AG20443 (cell line): Measurements from ENCODE around the gene ACTG1.

Experiments
- DNase-seq: peaks from one replicate; pipeline ENCODE4 v3.0.0; 2012; ENCODE audit warnings: low spot score, mixed read lengths

ACTG1 gene

DNA sequence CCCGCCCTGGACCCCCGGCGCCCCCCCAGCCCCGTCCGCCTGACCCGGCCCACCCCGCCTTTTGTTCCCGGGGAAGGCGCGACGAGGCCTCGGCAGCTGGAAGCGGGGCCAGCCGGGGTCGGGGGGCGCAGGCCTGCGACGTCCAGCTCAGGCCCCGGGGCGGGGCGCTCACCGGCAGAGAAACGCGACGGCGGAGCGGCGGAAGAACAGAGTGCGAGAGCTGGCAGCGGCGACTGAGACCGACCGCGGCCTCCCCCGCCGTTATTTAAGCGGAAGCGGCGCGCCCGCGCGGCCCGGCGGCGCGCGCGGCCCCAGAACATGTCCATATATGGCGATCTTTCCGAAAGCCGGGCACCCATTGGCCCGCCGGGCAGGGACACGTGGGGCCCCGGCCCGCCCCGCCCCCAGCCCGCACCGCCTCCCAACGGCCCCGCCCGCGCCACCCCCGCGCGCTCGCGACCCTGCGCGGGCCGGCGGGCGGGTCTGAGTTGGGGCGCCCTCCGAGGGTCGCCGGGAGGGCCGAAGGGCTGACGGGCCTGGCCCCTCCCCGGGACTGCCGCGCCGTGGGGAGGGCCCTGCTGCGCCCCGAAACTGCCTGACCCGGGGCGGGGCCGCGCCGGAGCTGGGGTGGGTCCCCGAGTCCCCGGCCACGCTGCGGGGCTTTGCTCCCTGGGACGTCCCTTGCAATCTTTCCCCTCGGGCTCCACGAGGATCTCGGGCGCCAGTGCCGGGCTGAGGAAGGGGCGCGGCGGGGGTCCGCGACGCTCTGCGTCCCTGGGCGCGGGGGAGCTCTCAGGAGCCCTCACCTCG lies at the start of gene ACTG1:
TSS of gene ACTG1 (minus strand) at position 238 of the 810 bp plus-strand sequence. CDS start 445 bp downstream, outside the sequence.
- DNase-seq = peak; percentile 97

DNA sequence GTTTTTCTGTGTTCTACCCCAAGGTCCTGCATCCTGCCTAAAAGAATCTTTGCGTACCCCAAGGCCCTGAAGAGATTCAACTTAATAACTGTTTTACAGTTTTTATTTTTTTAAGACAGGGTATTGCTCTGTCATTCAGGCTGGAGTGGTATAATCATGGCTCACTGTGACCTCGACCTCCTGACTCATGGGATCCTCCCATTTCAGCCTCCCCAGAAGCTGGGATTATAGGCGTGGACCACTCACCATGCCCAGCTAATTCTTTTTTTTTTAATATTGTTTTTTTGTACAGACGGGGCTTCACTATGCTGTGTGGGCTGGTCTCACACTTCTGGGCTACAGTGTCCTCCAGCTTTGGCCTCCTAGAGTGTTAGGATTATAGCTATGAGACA lies 48.9 kb upstream of the ACTG1 start:
- DNase-seq = no peak

DNA sequence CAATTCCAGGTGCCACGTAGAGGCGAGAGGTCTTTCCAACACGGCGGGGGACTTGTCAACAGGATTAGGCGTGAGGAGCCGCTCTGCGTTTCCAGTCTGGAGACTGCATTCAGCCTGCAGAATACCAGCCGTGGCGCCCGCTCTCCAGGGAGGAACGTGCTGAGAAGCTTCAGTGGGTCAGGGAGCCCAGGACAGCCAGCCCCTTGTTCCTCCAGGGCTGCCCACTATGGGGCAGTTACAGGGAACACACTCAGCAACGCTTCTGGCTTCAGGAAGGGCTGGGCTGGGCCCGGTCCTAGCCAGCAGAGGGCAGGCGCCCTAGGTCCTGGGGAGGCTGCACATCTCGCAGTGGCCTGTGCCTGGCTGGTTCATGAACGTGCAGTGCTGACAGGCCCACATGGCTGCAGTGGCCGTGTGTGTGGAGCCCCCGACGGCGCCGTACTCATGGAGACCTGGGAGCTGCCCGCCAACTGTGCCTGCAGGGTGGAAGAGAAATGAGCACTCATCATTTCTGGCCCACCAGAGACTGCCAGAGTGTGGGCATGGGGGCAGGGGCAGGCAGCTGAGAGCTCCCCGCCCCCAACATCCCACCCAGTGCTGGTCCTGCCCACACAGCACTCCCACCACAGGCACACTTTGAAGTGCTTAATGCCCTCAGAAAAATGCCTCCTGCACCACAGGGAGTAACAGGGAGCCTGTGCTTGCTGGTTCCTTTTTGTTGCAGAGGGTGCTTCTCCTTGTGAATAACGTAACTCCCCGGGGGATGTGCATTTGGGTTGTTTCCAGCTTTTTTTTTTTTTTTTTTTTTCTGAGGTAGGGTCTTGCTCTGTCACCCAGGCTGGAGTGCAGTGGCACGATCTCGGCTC lies 46.6 kb upstream of the ACTG1 start:
- no peak for DNase-seq

DNA sequence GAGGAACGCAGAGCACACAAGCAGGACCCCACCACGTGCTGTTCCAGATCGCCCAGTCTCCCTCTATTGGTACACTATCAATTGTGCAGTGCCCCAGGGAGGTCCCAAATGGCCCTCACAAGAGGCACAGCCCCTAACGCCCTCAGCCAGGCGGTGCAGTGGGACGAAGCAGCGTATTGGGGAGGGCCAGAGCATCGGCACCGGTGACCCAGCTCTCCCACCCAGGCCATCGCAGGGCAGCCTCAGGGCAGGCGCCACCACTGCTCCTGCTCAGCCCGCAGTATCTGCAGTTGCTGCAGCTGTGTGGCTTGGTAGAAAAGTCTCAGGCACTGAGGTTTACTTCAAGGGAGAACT lies 45.5 kb upstream of the ACTG1 start:
- no peak for DNase-seq

DNA sequence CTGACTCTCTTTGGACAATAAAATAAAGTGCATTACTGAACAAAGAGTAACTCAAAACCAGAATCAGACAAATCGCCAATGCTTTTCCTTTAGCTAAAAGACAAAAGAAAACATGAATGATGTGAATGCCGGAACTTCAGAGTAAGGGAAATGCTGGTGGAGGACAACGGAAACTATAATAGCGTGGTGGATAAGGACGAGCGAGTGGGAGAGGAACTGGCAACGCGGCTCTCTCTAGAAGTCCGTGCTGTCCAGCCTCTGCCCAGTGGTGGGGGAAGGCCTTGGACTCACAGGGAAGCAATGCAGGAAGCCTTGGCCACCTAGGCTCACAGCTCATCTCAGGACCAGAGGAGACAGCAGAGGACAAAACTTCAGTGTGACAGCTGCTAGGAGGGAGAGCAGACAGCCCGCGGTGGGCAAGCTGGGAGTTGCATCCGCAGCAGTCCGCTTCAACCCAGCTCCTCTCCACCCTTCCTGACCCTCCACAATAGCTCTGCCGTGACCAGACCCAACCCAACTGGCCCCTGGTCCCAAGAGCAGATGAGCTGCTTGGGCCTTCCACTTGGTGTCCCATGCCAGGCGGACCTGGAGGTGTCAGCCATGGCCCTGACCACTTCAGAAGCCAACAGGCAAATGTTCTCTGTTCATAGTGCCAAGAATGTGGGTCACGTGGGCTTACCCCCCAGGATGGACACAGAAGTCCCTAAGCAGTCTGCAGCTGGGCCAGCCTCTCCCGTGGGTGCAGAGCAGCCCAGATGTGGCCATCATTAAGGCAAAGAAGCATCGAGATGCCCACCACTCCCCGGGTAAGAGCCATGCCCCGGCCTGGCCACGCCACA lies 44.9 kb upstream of the ACTG1 start:
- no peak for DNase-seq

DNA sequence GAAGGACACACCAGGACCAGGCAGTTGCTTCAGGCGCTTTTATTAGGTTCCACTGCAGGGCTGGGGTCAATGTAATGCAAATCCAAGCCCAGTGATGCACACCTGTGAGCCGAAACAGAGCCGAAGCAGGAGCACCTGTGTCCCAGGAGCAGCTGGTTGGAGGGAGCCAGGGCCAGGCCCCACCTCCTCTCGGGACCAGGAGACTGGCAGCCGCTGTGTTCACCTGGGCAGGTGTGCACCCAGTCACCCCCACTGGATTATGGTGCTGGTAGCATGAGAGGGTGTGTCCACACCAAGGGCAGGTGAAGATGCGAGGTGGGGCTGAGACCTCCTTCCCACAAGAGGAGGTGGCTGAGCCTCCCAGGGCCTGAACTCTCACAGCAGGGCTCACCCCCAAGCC lies 44.3 kb upstream of the ACTG1 start:
- no peak for DNase-seq

DNA sequence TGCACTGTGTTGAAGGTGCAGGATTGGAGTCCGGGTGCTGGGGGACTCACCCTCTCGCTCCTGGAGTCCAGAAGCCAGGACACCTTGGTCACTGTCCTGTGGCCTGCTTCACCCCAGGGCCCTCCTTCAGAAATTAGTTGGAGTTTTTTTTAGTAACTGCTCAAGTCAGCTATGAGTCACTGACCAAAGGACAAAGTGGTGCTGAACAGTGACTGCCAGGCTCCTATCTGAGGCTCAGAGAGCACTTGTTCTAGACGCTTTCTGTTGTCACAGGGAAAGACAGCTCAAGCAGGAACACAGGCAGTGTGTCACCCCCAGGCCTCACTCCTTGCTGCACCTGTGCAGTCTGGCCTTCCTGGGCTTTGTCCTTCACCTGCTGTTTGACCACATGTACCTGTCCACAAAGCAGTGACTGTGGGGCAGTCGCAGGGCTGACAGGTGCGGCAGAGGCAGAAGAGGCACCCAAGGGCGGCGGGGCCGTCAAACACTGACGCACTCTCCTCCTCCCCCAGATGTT lies 43.6 kb upstream of the ACTG1 start:
- peak; percentile 67 for DNase-seq

DNA sequence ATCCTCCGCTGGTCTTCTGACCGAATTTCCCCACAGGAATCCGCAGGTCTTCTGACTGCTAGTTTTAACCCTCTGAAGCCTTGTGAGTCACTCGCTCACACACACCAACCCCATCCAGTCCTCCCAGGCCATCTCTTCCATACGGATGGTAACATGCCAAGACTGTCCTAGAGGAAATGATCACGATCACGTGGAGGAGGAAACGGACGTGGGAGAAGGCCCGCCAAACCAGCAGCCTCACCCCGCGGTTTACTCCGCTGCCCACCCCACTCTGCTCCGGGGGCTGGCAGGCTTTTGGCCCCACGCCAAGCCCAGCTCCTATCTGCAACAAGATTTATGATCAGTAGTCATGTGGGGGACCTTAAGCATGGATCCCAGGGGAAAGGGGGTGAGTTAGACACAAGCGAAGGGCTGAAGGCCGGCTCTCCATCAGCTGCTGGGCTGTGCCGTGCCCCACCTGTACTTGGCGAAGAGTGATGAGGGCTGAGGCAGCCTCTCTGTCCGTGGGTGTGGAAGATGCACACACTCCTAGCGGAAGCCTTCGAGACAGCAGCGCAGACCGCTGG lies 41.1 kb upstream of the ACTG1 start:
- DNase-seq = peak; percentile 82

DNA sequence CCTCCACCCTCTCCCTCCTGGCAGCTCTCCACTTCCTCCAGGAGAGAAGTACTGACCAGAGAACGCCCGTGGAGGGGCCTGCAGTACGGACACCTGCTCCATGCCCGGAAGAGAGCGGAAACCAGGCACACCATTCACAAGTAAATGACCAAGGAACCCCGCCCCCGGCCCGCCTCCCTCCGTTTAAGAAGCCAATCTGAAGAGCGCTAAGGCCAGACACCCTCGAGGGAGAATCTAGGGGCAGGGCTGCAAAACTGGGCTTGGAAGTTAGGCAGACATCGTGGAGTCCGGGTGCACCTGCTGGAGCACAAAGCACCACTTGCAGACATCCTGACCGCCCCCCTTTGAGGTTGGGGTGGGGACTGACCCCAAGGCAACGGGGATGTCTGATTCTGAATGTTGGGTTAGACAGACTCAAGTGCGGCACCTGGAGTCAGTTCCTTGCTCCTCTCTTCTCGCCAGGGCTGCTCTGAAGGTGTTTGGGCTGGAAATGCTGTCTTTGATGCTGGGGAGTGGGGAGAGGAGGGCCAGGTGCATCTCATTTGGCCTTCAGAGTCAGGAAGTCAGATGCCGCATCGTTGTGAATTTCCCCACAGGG lies 40.5 kb upstream of the ACTG1 start:
- DNase-seq = peak; percentile 79

DNA sequence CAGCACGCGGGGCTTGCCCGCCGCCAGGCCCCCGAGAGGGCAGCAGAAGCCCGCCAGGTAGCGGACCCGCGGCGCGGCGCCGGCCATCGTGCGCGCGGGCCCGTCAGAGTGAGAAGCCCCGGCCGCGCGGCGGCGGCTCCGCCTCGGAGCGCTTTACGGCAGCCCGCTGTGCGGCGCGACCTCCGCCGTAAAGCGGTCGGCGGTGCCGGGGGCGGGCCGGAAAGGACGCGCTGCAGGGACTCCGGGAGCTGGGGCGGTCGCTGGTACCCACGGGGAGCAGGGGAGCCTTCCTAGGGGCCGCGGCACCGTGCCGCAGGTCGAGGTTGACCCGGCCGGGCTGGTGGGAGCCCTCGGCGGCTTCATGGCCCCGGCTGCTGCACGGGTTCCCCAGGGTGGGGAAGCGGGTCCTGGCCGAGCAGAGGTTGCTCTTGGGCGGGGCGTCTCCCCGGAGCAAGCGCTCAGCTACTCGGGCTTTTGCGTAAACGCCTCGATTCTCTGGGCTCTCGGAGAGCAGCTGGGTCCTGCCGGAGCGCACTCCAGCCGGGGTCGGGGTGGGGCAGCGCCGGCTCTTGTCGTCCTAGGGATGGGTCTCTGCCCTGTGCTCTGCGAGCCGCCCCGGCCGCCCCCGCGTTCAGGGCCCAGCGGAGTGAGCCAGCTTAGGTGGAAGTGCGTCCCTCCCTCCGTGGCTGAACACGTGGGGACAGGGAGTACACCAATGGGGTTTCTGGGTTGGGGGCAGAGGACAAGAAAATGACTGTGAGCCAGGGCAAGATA lies 39.8 kb upstream of the ACTG1 start, which contains the start of gene FAAP100:
TSS of gene FAAP100 (minus strand) at position 110 of the 774 bp plus-strand sequence. CDS start at position 87, 23 bp downstream.
- DNase-seq = peak; percentile 96

DNA sequence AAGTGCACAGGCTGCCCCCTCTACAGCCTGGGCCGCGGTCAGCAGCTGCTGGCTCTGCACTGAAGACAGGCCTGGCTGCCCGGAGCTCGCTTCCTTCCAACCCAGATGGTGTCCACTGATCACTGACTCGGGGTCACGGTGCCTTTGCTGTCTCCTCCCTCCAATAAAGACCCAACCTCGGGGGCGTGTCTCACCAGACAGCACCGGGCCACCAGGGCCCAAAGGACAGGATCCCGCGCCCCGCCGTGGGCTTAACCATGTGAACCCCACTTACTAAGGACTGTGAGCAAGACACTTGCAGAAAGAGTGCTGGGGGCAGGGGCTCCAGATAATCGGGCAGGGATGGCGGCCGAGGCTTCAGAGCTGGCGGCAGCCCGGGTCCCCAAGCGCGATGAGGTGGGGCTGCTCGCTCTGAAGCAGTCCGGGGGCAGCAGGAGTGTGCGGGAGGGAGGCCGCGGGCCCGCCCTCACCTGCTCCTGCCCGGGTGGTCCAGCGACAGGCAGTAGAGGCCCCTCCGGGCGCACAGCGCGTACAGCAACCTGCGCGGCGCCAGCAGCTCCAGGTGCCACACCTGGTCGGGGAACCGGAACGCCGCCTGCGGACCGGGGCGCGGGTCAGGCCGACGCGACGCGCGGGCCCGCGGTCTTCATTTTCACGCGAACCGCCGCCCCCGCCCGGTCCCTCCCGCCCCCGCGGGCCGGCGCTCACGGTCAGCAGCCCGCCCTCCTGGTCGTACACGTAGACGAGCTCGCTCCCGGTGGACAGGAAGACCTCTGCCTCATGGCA lies 39.1 kb upstream of the ACTG1 start:
- peak; percentile 56 for DNase-seq

DNA sequence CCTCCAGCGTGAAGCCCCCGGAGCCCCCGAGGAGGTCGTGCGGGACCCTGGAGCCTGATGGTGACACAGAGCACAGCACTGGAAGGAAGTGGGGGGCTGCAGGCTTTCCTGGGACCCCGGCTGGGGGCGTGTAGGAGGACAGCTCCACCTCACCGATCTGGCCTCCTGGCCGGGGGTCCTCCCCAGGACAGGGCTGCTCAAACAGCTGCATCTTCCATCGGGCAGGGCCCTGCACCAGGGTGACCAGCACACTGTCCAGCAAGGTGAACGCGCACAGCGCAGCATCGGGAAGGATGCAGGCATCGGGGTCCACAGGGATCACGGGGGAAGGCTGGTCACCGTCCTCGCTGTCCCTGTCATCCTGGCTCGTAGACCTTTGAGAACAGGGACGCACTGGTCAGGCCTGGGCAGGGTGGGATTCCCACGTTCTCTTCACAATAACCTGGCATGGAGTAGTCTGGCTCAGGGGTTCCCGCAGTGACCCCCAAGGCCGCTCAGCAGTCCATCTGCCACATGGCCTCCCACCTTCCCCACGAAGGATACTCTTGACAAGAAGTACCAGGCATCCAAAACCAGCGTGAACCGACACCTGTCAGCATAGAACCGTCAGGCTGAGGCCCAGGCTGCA lies 38.3 kb upstream of the ACTG1 start:
- DNase-seq = no peak

DNA sequence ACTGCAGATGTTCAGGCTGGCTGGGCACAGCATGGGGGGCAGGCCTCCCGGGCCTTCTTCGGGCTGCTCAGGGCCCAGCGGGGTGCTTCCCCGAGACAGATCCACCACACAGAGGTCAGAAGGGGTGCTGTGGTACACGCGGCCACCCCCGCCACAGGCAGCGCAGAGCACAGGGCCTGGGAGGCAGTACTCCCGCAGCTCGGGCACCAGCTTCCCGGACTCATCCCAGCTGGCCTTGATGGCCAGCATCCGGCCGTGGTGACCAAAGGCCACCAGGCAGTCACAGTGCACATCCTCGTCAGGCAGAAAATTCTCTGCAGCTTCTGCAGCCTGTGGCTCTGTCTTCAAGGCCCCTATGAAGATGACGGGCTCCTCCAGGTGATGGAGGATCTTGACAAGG lies 37.7 kb upstream of the ACTG1 start:
- no peak for DNase-seq

DNA sequence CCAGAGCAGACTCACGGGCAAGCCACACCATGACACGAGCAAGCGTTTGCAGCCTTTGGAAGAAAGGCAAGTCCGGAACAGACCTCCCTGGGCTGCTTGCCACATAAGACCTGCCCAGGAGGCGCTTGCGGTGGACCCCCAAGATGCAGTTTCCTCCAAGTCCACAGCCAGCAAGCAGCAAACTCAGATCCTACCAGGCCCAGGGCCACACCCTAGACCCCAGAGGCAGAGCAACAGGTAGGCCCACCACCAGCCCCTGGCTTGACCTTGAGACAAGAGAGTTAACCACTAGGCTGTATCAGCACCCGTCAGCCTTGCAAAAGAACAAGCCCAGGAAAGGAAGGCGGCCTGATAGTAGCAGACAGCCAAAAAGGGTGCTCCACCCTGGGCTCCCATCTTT lies 37.2 kb upstream of the ACTG1 start:
- no peak for DNase-seq

DNA sequence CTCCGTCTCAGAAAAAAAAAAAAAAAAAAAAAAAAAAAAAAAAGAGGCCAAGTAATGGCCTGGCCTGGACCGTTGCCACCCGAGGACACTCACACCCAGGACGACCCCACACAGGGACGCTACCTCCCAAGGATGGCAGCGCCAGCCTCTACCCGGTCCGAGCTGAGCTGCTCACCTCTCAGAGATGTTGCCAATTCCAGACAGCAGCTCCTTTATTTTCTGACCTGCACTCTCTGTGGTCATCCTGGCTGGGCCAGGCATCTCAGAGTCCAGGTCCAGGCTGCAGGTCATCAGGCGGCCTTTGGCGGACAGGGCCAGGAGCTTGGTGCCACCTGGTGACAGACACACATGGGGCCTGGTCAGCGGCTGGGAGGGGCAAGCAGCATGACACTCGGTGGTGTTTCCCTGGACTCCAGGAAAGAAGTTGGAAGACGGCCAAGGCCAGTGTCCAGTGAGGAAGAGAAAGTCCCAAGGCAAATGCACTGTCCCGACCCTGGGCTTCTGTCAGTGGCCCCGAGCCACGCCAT lies 36.5 kb upstream of the ACTG1 start:
- DNase-seq = no peak

DNA sequence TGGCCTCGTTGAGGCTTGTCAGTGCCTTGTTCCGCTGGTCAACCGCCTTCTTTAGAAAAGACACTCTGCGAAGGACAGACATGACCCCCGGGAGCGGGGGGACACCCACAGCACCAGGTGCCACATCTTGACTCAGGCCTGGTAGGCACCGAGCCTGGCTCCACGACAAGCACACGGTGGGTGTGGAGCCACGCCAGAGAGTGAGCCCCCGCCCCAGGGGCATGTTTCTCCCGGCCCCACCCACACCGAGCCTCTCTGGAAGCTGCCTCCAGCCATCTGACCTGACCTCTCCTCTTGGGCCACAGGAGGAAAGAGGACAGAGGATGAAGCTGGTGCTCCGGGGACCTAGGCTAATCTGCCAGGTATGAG lies 35.0 kb upstream of the ACTG1 start:
- no peak for DNase-seq

DNA sequence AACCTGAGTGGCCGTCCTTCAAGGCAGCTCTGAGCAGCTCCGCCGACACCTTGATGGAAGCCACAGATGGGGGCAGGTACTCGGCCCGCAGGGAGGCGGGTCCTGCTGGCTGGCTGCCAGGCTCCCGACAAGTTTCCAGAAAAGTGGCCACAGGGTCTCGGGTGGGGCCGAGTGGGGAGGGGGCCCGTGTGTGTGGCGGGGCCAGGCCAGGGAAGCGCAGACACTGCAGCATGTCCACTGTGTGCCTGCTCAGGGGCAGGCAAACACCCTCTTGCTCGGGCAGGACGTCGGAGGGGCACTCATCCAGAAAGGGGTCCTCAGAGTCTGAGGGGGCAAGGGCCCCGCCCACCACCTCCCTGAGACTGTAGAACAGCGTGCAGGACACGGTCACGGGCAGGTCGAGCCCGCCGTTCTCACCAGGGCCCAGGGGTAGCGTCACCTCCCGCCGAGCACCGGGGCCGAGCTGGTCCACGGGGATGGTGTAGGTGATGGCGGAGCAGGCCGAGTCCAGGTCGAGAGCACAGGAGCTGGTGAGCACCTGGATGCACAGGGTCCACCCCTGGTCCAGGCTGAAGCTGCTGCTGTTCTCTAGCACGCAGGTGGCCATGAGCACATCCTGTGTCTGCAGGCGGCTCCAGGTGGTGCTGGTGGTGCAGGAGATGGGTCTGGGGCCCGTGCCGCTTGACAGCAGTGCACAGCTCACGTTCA lies 34.5 kb upstream of the ACTG1 start:
- DNase-seq = no peak
